ENCODE data around the gene OSER1. TPM values are rescaled to one million over a fixed set of nuclear protein-coding genes. Genes with fewer than 3 reads are reported as not detected.

The OSER1 gene
- total RNA-seq, 4 donors from 2014 or later = 45.2 to 94.4 (median 71.0) TPM

DNA sequence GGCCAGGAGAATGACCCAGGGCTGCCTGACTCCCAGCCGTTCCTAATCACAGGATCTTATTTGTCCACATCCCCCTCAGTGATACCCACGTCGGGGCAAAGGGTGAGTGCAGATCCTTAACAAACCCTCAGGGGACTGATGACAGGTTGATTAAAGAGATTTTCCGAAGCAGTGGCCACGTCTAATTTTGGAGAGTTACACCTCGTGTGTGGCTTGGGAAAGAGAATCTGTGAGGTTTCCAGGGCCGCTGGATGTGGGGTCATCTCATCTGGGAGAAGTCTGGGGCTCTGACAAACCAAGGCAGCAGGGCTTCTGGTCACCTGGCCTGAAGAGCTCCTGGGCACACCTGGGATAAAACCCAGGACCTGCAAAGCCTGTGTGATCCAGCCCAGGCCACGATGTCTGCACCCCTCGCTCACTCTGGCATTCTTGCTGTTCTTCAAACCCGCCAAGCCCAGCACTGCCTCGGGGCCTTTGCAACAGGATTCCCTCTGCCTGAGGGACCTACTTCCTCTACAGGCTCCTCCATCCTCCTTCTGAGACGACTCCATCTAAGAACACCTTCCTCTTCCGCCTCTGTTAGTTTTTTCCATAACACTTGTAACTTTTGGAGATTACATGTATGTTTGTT is 28.3 kb downstream of the OSER1 start:
- intact Hi-C loops (cut with DNase I) = no loop called here
- 32% methylated on average over 12 of the region's 13 CpGs for WGBS
- Histone ChIP-seq H3K36me3 (peaks cover 0 to 1% (median 0%) of the 10 kb centered on the region in 4 donors), H3K4me1 (peaks cover 35 to 63% (median 55%) of the 10 kb centered on the region in 4 donors), H3K4me3 (peak overlapping the region; percentile 58 to 80 (median 72)), H3K27ac (replicated peaks in 1 of 4) (peak overlapping the region; percentile 90 to 98 (median 96)), H3K27me3 (no peaks in the 10 kb centered on the region), H3K9me3 (no peaks in the 10 kb centered on the region)
- peak; percentile 4 to 39 for TF ChIP-seq POLR2AphosphoS5 (IDR thresholded peaks at IDR 0.05)
- TF ChIP-seq POLR2A (IDR thresholded peaks at IDR 0.05; ENCODE audit: low read depth) = no peak
- no peak for TF ChIP-seq EP300 (IDR thresholded peaks at IDR 0.05)
- TF ChIP-seq, protein P1, sequence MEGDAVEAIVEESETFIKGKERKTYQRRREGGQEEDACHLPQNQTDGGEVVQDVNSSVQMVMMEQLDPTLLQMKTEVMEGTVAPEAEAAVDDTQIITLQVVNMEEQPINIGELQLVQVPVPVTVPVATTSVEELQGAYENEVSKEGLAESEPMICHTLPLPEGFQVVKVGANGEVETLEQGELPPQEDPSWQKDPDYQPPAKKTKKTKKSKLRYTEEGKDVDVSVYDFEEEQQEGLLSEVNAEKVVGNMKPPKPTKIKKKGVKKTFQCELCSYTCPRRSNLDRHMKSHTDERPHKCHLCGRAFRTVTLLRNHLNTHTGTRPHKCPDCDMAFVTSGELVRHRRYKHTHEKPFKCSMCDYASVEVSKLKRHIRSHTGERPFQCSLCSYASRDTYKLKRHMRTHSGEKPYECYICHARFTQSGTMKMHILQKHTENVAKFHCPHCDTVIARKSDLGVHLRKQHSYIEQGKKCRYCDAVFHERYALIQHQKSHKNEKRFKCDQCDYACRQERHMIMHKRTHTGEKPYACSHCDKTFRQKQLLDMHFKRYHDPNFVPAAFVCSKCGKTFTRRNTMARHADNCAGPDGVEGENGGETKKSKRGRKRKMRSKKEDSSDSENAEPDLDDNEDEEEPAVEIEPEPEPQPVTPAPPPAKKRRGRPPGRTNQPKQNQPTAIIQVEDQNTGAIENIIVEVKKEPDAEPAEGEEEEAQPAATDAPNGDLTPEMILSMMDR (IDR thresholded peaks at IDR 0.05) = no peak
- no peak for DNase-seq (ENCODE audit: extremely low spot score)

GRCh38 chr20:44181611-44182010 is 29.0 kb downstream of the OSER1 start:
- H3K27ac ChIP-seq (replicated peaks in 1 of 4) = peak overlapping the region; percentile 90 to 98 (median 96)
- H3K36me3 ChIP-seq = peaks cover 0 to 8% (median 0%) of the 10 kb centered on the region in 4 donors
- H3K9me3 ChIP-seq = no peaks in the 10 kb centered on the region
- TF ChIP-seq, protein P1 (IDR thresholded peaks at IDR 0.05) = no peak
- TF ChIP-seq POLR2A (IDR thresholded peaks at IDR 0.05; ENCODE audit: low read depth) (peak; percentile 8), POLR2AphosphoS5 (IDR thresholded peaks at IDR 0.05) (peak; percentile 47 to 81), EP300 (IDR thresholded peaks at IDR 0.05) (no peak)
- 37% methylated on average over 11 of the region's 11 CpGs for WGBS
- H3K4me1 ChIP-seq = peaks cover 35 to 63% (median 60%) of the 10 kb centered on the region in 4 donors
- intact Hi-C loops (cut with DNase I) = no loop called here
- H3K27me3 ChIP-seq = no peaks in the 10 kb centered on the region
- no peak for DNase-seq (ENCODE audit: extremely low spot score)
- H3K4me3 ChIP-seq = peak overlapping the region; percentile 58 to 80 (median 72)

DNA sequence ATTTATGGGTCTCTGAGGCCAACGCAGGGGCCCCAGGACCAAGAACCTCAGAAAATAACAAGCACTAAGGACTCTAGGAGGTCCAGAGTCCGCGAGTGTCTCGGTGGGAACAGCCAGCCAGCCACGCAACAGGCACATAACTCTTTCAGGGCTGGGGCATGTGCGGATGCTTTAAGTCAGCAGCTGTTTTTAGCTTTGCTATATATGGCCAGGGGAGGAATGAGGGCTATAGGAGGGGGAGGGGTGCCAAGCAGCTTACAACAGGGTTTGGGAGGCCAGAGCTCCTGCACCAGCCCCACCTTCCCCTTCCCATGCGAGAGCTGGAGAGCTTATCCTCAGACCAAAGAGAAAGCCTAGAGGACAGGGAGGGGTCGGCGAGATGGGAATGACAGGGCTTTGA is 29.8 kb downstream of the OSER1 start:
- H3K4me3 ChIP-seq = peak overlapping the region; percentile 58 to 80 (median 72)
- 18% methylated on average over 6 of the region's 9 CpGs for WGBS
- intact Hi-C loops (cut with DNase I) = no loop called here

GRCh38 chr20:44176833-44177534 is 33.6 kb downstream of the OSER1 start:
- peak overlapping the region in 3 of 4 donors; percentile 1 to 30 (median 28) for H3K4me3 ChIP-seq

More for the DNA sequence above, 29.8 kb downstream of the OSER1 start:
- Histone ChIP-seq H3K27me3 (no peaks in the 10 kb centered on the region), H3K36me3 (peaks cover 0 to 12% (median 2%) of the 10 kb centered on the region in 4 donors), H3K4me1 (peaks cover 41 to 70% (median 67%) of the 10 kb centered on the region in 4 donors), H3K27ac (replicated peaks in 1 of 4) (peak overlapping the region; percentile 90 to 98 (median 96)), H3K9me3 (no peaks in the 10 kb centered on the region)
- TF ChIP-seq EP300 (IDR thresholded peaks at IDR 0.05) (no peak), POLR2AphosphoS5 (IDR thresholded peaks at IDR 0.05) (peak; percentile 88 to 96), POLR2A (IDR thresholded peaks at IDR 0.05; ENCODE audit: low read depth) (no peak)
- TF ChIP-seq, protein P1 (IDR thresholded peaks at IDR 0.05) = no peak
- DNase-seq (ENCODE audit: extremely low spot score) = no peak

More at GRCh38 chr20:44176833-44177534, 33.6 kb downstream of the OSER1 start:
- no peak for DNase-seq (ENCODE audit: extremely low spot score)
- H3K4me1 ChIP-seq = peaks cover 58 to 96% (median 94%) of the 10 kb centered on the region in 4 donors
- no peaks in the 10 kb centered on the region for H3K27me3 ChIP-seq
- TF ChIP-seq EP300 (IDR thresholded peaks at IDR 0.05) = peak; percentile 31
- no peak for TF ChIP-seq POLR2A (IDR thresholded peaks at IDR 0.05; ENCODE audit: low read depth)
- peak in 1 of 2 donors; percentile 64 for TF ChIP-seq POLR2AphosphoS5 (IDR thresholded peaks at IDR 0.05)
- intact Hi-C loops (cut with DNase I) = no loop called here
- H3K9me3 ChIP-seq = no peaks in the 10 kb centered on the region
- peaks cover 0 to 12% (median 4%) of the 10 kb centered on the region in 4 donors for H3K36me3 ChIP-seq
- peak overlapping the region; percentile 90 to 98 (median 96) for H3K27ac ChIP-seq (replicated peaks in 1 of 4)
- WGBS = 38% methylated on average over 13 of the region's 14 CpGs

Data from esophagus muscularis mucosa (tissue), 4 donors.